ENCODE results near the gene SLC17A9.

Gene SLC17A9

DNA sequence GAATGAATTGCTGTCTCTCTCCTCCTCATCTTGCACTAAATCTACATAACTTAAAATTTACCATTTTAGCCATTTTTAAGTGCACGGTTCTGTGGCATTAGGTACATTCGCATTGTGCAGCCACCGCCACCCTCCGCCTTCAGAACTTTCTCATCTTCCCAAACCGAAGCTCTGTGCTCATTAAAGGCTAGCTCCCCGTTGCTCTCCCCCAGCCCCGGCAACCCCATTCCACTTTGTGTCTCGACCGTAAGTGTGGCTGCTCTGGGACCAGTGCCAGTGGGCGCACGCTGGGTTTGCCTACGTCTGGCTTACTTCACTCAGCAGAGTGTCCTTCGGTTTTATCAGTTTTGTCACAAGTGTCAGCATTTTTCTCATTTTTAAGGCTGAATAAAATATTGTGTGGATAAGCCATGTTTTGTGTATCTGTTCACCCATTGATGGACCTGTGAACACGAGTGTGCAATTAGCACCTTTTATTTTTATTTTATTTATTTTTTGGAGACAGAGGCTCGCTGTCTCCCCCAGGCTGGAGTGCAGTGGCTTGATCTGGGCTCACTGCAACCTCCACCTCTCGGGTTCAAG, 16.8 kb downstream of the SLC17A9 start:
- no peak for DNase-seq

DNA sequence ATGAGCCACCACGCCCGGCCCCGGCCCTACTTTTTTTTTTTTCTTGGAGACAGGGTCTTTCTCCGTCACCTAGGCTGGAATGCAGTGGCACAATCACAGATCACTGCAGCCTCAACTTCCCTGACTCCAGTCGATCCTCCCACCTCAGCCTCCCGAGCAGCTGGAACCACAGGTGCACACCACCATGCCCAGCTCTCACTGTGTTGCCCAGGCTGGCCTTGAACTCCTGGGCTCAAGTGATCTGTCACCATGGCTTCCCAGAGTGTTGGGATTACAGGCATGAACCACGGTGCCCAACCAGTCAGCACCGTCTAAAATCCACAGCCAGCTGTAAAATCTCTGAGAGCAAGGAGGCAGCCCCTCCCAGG, 17.4 kb downstream of the SLC17A9 start:
- no peak for DNase-seq

DNA sequence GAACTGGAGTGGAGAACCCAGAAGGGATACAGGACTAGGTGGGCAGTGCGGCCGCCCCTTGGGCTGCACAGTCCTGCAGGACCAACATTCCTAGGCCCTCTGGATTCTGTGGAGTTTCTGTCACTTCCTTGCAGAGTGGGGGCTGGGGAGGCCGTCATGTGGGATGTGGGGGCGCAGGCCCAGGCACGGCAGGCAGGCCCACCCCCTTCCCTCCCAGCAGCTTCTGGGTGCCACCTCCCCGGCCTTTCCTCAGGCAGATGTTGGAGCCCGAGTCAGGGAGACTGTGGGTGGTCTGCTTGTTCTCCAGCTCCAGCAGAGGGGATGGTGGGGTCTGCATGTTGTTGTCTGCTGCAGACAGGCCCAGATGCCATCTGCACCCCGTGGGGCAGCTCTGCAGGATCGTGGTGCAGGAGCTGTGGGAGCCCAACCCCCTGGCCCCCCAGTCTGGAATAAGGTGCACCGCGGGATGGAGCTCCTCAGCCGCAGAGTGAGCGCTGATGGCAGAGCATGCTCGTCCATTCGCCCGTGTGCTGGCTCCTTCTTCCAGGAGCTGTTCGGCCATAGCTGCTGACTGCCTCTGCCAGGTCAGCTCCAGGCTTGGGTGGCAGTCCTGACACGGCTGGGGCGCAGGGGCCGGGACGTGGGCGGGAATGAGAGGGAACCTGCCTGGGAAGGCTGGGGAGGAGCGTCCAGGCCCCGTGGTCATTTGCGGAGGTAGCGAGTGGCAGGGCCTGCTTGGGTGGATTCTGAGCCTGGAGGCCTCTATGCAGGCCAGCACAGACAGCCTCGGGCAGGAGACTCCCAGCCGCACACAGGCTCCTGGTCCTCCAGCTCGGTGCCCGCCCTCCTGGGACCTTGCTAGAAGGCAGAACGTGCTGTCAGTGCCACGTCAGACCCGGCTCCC, 18.1 kb downstream of the SLC17A9 start:
- DNase-seq: no peak

DNA sequence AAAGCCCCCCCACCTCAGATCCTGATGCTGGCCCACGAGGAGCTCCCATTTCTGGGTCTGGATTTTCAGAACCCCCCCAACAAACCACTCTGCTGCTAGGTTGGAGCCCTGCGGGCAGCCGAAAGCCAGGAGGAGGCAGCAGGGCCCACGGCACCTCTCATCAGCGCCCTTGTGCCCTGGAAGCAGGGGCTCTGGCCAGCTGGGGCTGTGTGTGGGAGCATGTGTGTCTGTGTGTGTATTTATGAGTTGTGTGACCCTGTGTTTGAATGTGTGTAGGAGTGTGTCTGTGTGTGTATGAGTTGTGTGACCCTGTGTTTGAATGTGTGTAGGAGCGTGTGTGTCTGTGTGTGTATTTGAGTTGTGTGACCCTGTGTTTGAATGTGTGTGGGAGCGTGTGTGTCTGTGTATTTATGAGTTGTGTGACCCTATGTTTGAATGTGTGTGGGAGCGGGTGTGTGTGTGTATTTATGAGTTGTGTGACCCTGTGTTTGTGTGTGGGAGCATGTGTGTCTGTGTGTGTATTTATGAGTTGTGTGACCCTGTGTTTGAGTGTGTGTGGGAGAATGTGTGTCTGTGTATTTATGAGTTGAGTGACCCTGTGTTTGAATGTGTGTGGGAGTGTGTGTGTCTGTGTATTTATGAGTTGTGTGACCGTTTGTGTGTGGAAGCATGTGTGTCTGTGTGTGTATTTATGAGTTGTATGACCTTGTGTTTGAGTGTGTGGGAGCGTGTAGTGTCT, 18.9 kb downstream of the SLC17A9 start:
- no peak for DNase-seq

DNA sequence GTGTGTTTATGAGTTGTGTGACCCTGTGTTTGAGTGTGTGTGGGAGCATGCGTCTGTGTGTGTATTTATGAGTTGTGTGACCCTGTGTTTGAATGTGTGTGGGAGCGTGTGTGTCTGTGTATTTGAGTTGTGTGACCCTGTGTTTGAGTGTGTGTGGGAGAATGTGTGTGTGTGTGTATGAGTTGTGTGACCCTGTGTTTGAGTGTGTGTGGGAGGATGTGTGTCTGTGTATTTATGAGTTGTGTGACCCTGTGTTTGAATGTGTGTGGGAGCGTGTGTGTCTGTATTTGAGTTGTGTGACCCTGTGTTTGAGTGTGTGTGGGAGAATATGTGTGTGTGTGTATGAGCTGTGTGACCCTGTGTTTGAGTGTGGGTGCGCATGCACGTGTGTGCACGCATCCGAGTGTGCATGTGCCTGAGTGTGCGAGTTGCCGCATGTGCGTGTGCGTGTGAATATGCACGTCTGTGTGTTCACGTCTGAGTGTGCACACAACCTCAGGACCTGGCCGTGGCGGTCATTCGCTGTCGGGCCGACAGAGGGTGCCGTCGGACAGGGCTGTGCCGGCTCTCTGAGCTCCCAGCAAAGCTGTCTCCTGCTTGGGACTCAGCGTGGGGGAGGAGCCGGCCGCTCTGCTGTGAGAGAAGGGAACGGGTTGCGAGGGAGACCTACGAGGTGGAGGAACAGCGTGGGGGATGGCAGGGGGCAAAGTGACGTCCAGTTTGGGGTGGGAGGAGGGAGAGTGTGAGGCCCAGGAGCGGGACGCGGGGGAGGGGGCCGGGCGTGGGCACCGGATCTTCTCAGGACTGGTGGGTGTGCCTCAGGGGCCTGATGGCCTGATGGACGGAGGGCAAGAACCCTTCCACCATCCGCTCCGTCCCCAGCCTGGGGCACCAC, 19.7 kb downstream of the SLC17A9 start:
- peak; percentile 88 for DNase-seq

DNA sequence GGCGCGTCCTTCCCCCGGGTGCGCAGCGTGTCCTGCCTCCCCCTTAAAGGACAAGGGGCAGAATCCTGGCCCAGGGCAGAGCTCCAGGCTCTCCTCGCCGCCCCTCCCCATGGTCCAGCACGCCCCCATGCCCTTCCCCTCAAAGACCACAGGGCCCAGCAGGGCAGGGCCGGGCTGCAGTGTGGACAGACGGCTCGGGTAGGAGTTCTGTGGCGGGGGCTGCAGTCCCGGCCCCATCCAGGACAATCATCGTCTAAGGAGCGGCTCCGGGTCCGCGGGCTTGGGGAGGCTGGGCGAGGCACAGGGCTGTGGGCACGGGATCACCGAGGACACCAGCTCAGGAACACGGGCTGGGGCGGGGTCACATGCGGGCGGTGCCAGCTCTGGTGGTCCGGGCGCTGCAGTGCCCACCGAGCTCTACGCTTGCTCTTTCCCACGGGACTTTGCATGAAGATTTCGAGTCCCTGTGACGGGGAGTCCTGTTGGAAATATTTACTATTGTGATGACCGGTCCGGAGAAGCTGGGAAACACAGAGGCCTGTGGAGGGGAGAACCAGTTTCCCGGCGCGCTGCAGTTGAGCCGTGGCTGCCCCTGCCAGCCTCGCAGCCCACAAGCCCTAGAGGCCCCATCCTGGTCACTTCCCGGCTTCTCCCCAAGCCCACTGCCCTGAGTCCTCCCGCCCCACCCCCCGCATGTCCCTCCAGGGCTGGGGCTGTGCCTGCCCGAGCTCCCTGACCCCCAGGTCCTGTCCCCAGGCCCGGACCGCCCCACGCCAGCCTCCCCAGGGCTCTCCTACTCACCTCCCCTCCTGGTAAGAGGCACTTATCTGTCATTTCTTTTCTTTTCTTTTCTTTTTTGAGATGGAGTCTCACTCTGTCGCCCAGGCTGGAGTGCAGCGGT, 20.6 kb downstream of the SLC17A9 start:
- DNase-seq: no peak

DNA sequence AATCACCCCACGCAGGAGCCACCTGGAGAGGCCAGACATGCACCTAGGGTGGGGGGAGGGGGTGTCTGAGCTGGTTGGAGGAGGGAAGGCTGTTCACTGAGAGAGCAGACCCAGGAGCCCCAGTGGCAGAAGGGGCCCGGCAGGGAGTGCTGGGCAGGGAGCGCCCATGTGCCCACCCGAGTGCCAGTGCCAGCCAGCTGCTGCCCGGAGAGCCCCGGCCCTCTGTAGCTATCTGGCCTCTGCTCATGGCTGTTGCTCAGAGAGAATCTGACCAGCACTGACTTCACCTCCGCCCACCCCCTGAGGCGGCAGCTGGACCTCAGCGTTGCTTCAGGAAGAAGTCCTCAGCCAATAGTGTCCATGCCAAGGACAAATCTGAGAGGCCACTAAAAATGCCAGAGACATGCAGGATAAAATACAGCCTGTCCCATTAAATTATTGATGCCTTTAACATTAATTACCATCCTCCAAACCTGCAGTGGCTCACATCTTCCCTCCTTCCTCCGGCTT, 22.8 kb downstream of the SLC17A9 start:
- DNase-seq: no peak

DNA sequence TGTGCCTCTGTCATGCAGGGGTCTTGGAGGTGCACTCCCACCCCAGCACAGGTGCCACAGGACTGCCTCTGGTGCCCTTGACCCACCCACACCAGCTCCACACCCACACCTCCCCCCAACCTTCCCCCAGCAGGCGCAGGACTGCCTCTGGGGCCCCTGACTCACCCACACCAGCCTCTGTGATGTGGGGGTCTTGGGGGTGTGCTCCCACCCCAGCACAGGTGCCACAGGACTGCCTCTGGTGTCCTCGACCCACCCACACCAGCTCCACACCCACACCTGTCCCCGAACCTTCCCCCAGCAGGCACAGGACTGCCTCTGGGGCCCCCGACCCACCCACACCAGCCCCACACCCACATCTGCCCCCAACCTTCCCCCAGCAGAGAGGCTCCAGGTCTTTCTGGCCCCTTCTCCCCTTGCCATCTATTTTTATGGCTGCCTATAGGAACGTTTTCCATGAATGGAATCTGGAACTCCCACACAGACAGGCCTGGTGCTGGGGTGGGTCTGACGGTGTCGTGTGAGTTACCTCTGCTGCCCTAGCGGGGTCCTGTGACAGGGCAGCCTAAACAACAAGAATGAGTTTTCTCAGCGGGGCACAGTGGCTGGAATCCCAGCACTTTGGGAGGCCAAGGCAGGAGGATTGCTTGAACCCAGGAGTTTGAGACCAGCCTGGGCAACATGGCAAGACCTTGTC, 23.5 kb downstream of the SLC17A9 start:
- no peak for DNase-seq

DNA sequence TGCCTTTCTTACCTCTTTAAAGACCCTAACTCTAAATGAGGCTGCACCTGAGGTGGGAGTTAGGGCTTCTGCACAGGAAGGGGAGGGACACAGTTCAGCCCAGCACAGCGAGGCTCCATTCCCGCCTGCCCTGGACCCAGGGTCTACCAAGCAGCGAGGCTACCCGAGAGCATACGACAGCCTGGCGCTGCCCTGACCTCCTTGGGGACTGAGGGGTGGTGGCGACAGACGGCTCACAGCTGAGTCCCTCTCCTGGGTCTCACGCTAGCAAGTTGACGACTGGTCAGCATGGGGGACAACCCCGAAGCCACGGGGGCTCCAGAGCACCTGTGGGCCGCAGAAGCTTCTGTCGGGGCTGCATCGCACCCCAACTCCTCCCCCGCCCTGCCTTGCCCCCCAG, 24.4 kb downstream of the SLC17A9 start:
- DNase-seq: no peak

DNA sequence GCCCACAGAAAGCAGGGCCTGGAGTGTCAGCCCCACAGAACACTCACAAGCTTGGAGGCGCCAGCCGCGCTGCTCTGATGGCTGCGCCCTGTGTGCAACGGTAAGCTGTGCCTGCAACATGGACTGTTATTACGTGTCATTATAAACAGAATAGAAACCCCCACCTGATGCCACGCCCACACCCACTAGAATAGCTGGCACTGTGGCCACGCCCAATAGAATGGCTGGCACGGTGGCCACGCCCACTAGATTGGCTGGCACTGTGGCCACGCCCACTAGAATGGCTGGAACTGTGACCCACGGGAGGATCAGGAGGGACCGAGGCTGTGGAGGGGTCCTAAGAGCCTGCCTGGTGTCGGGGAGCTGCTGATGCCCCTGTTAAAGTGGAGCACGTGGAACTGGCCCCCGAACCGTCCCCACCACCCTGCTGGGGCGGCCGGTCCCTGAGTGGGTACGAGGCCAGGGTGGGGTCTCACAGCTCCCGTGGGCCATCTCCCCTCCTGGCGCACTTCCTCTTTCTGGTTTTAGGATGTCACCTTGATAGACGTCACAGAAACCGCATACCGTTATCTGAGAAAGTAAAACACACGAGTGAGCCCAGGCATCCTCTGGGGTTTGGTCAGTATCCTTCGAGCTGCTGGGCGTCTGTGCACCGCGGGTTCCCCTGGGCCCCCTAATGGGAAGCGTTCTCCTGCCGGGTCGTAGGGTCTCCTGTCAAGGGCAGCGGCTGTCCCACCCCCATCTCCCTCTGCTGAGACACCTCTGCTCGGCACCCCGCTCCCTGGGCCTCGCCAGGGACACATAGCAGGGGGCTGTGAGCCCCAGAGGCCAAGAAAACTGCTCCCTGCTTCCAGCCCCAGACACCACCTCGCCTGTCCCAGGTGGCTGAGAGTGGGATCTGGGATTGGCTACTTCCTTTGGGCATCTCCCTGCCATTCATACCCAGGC, 25.4 kb downstream of the SLC17A9 start:
- peak; percentile 83 for DNase-seq

DNA sequence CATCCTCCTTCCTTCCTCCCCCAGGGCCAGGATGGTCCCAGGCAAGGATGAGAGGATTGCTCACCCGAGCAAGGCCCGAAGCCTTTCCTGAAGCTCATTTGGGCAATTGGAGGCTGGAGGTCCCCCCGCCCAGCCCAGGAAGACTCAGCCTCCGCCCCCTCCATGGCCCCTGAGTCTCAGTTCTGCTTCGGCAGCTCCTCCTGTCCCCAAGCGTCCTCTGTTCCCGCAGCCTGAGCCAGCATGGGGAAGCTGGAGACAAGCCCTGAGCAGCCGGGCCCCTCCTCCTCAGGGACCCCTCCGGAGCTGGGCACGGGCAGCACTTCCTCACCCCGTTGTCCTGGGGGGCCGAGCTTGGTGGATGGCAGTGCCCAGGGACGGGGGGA, 26.0 kb downstream of the SLC17A9 start:
- no peak for DNase-seq

DNA sequence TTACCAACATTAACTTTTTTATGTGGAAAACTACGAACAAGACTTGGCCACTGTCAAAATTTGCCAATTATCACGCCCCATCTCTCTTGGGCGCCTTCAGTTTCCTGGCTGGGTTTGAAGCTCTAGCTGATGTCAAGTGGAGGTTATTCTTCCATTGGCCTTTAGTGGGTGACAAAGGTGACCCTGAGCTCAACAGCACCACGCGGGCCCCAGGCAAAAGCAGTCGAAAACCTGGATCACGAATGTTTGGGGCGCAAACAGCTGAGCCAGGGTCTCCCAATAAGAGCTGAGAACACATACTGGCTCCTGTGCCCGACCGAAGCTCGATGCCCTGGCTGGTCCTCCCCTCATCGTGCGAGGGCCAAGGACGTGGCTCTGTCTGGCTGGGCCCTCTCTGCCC, 26.8 kb downstream of the SLC17A9 start:
- DNase-seq: no peak

DNA sequence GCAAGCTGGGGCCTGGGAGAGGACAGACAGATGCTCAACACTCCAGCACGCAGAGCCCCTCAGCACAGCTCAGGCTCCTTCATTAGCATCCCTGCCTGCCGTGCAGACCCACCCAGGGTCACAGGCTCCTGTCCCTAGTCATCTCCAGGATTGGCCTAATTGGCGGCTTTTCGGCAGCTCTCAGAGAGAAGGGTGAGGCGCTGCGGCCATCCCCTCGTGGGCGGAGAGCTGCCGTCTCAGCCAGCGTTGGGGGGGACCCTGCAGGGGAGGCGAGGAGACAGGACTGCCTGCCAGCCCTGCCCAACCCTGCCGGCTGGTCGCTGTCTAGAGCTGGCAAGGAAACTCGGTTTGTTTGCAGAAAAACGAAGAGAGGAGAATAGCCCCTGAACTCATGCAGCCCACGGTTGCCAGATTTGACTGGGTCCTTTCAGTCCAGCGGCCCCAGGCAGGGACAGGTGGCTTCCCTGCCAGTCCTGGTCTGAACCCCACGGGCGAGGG, 27.4 kb downstream of the SLC17A9 start:
- DNase-seq: no peak

DNA sequence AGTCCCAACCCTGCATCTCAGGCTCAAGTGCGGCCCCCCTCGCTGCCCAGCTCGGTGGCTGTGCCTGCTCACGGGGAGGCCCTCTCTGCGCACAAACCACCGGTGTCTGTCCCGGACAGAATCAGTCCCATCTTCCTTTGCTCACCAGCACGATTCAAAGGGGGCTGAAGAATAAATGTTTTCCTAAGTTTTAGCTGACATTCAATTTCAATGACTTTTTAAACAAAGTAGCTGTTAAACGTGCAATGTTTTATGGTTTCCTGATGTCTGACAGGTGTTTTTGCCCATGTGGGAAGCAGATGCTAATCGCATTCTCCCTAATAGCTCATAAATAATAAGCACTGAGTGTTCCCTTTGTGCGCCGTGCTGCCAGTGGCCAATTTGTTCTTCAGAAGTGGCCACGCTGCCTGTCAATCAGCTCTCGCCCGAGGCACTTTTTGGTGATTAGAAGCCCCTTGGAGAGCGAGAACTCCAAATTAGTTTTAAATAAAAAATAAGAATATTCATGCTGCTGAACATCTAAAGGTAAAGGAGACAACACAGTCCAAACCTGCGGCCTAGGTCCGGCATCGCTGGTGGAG, 28.0 kb downstream of the SLC17A9 start:
- no peak for DNase-seq

DNA sequence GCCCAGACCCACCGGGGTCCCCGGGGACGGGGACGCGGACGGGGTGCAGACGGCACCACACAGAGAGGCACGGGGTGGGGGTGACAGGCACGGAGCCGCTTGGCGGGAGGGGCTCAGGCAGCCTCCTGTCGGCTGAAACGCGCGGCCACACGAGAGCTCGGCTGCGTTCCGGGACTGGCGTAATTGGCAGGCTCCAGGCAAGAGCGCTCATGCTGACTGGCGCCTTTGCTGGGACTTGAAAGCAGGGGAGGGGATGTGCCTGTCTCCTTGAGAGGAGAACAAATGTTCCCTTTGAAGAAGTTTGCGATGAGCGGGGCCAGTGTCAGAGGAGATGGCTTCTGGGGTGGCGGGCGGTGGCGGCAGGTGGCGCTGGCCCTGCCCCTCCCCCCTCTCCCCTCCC, 28.5 kb downstream of the SLC17A9 start:
- peak; percentile 47 for DNase-seq

DNA sequence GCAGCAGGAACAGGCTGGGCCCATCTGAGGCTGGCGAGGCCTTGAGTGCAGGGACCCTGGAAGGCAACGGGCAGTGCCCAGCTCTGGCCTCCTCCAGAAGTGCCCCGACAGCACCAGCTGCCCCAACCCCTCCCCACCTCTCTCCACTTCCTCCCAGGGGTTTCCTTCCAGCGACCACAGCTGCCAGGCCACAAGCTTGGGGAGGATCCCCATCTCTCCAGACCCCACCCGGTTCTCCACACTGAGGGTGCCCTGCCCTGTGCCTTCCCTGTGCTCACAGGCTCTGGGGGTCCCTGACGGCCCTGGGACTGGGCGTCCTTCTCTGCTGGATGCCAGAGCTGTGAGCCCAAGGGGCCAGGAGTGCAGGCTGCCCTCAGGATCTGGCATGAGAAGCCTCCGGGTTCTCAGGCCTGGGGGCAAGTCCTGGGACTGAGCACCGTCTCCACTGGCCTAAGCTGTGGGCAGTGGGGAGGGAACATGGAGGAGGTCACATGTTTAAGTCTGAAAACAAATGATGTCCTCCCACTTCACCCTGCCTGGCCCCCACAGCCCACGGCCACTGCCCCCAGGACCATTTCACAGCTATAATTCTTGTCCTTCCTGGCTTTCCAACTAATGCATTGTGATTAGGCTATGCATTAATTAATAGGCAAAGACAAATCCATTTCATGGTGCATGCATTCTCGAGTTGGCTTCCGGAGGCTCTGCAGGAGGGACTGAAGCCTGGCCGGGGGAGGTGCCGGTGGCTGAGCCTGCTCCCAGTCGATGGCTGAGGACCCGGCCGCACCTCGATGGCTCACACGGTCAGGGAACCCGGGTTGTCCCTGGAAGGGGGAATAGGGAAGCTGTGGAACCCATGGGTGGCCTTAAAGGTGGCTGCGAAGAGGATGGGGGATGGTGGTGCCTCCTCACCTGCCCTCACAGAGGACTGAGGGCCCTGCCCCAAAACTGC, 29.9 kb downstream of the SLC17A9 start:
- no peak for DNase-seq

DNA sequence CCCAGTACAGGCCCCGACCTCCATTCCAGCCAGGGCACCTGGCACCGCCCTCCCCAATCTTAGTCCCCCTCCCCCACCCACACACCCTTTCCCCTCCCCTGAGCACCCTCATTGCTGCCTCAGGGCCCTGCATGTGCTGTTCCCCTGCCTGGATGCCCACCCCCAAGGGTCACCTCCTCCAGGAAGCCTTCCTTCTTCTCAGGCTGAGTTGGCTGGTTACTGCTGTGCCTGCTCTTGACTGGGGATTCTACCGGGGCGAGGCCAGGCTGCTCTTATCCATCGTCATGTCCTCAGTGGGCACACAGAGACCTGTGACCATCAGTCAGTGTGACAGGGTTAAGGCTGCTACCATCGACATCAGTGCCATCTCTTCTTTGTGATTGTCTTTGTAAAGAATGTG, 30.7 kb downstream of the SLC17A9 start:
- DNase-seq: no peak
